Endothelial cell of umbilical vein (primary cell): ENCODE measurements around the gene HTRA3. TPM values are rescaled to one million over a fixed set of nuclear protein-coding genes. Genes with fewer than 3 reads are reported as not detected.

ENCODE experiments used
- BruUV-seq: library from RNA; stranded (reverse); fragments of 400-500 nt; replicated peaks from 2 replicates; lab custom pipeline; 2021; lab: Mats Ljungman, UMichigan
- CTCF ChIA-PET: fragments of 300-600, 350-600 bp; sonication (Branson Sonifier 250); formaldehyde crosslinking; loops from one replicate; lab custom pipeline; 2021; ENCODE audit warnings: antibody characterized with exemption, inconsistent platforms; lab: Charles Lee
- POLR2A ChIA-PET: fragments of 300-600, 350-600 bp; sonication (Branson Sonifier 250); formaldehyde crosslinking; loops from one replicate; lab custom pipeline; 2021; ENCODE audit warnings: antibody characterized with exemption, inconsistent platforms; lab: Charles Lee
- DNase-seq: peaks from one replicate; pipeline ENCODE4 v3.0.0-alpha.2; 2011; ENCODE audit warnings: low read depth, low spot score
- FAIRE-seq: peaks from 2 replicates; lab custom pipeline; 2011; peaks lifted over from hg19 to GRCh38; lab: Jason Lieb, UNC
- H2AFZ ChIP-seq: 2 replicates; pipeline ENCODE4 v1.6.0; 2012; ENCODE audit warnings: low read depth, low read length, control low read depth, inconsistent platforms
- H3K27ac ChIP-seq: 2 replicates; pipeline ENCODE4 v1.5.1; 2011; ENCODE audit warnings: low read depth, mild to moderate bottlenecking, control low read depth, low read length, moderate library complexity; ENCODE audit not compliant: insufficient read depth
- H3K27me3 ChIP-seq, 2 experiments: 2 replicates each; pipeline versions ENCODE4 v1.6.0 to v1.6.1; 2011; ENCODE audit warnings: low read length in 2 of 2, mixed read lengths in 1 of 2; ENCODE audit not compliant: control insufficient read depth in 2 of 2, insufficient read depth in 2 of 2
- H3K36me3 ChIP-seq, 2 experiments: 2 replicates in 1 of 2; 3 replicates in 1 of 2; pipeline ENCODE4 v1.5.1; 2011; ENCODE audit warnings: low read length in 2 of 2, mild to moderate bottlenecking in 1 of 2, moderate library complexity in 1 of 2; ENCODE audit not compliant: control insufficient read depth in 2 of 2, insufficient read depth in 2 of 2; ENCODE audit errors: extremely low read depth in 1 of 2
- H3K4me1 ChIP-seq: 3 replicates; pipeline ENCODE4 v1.5.1; 2011; ENCODE audit warnings: mild to moderate bottlenecking, low read length; ENCODE audit not compliant: control insufficient read depth, insufficient read depth; ENCODE audit errors: extremely low read depth
- H3K4me2 ChIP-seq: 2 replicates; pipeline ENCODE4 v1.6.1; 2011; ENCODE audit warnings: low read length, control low read depth, mixed read lengths; ENCODE audit not compliant: insufficient read depth
- H3K4me3 ChIP-seq, 3 experiments: fragments of 200-600 bp in 1 of 3; sonication (generic), shearing (Covaris generic) in 1 of 3; replicated peaks in 1 of 3; 2 replicates each; pipeline ENCODE4 v1.5.1; 2011 to 2016; ENCODE audit warnings: control low read depth in 3 of 3, low read length in 3 of 3, mild to moderate bottlenecking in 2 of 3, inconsistent platforms in 1 of 3, low read depth in 1 of 3, moderate library complexity in 1 of 3; ENCODE audit not compliant: insufficient read depth in 1 of 3
- H3K79me2 ChIP-seq: 2 replicates; pipeline ENCODE4 v1.6.0; 2012; ENCODE audit warnings: low read length, inconsistent platforms; ENCODE audit not compliant: control insufficient read depth, insufficient read depth
- H3K9ac ChIP-seq: replicated peaks from 2 replicates; pipeline ENCODE3; 2011; ENCODE audit warnings: low read length, control low read depth; ENCODE audit not compliant: insufficient read depth; ENCODE audit errors: extremely low read depth
- H3K9me1 ChIP-seq: replicated peaks from 3 replicates; pipeline ENCODE4 v1.6.0; 2011; ENCODE audit warnings: mild to moderate bottlenecking, low read length; ENCODE audit not compliant: control insufficient read depth, insufficient read depth; ENCODE audit errors: extremely low read depth
- H3K9me3 ChIP-seq: replicated peaks from 2 replicates; pipeline ENCODE4 v1.5.1; 2012; ENCODE audit warnings: low read length, inconsistent platforms; ENCODE audit not compliant: control insufficient read depth, insufficient read depth
- H4K20me1 ChIP-seq: replicated peaks from 2 replicates; pipeline ENCODE3; 2011; ENCODE audit warnings: mild to moderate bottlenecking, low read length; ENCODE audit not compliant: control insufficient read depth, insufficient read depth; ENCODE audit errors: extremely low read depth
- EZH2 ChIP-seq: IDR thresholded peaks from 2 replicates; pipeline ENCODE4 v1.6.1; 2012; ENCODE audit warnings: borderline replicate concordance, low read depth, mild to moderate bottlenecking, moderate library complexity, low read length, inconsistent platforms; ENCODE audit not compliant: severe bottlenecking
- FOS ChIP-seq: IDR thresholded peaks from 2 replicates; pipeline ENCODE4 v1.6.1; 2011; ENCODE audit warnings: mild to moderate bottlenecking, low read length, moderate library complexity, borderline replicate concordance; ENCODE audit not compliant: insufficient read depth
- GATA2 ChIP-seq: IDR thresholded peaks from 2 replicates; pipeline ENCODE4 v1.7.0; 2011; ENCODE audit warnings: low read depth, mild to moderate bottlenecking, moderate library complexity, mixed read lengths, low read length; ENCODE audit not compliant: insufficient read length, insufficient read depth
- JUN ChIP-seq: IDR thresholded peaks from 2 replicates; pipeline ENCODE4 v1.6.1; 2011; ENCODE audit warnings: borderline replicate concordance, low read depth; ENCODE audit not compliant: insufficient read length, insufficient read depth
- MYC ChIP-seq: IDR thresholded peaks from one replicate; pipeline ENCODE4 v1.6.1; 2011; ENCODE audit warnings: mild to moderate bottlenecking, low read depth, low read length
- POLR2A ChIP-seq: IDR thresholded peaks from 2 replicates; pipeline ENCODE4 v1.6.1; 2012; ENCODE audit warnings: low read depth, mild to moderate bottlenecking, control low read depth, low read length
- POLR2AphosphoS5 ChIP-seq: IDR thresholded peaks from 2 replicates; pipeline ENCODE4 v1.6.1; 2012; ENCODE audit warnings: low read depth, mild to moderate bottlenecking, control low read depth, low read length, moderate library complexity; ENCODE audit not compliant: insufficient read depth
- dilution Hi-C: fragments of 300-500 bp; cut with MboI; formaldehyde crosslinking; loops from one replicate; pipeline ENCODE4 v1.15.0; 2019; ENCODE audit warnings: low sequenced_read_pairs; ENCODE audit not compliant: extremely low pct_ligation_motif_present
- intact Hi-C: fragments of 100-400 bp; cut with micrococcal nuclease; formaldehyde crosslinking; loops from one replicate; pipeline ENCODE4 v1.10.0; 2022
- polyA plus RNA-seq, 4 experiments: library from polyadenylated mRNA; depleted of rRNA in 3 of 4; stranded (reverse) in 3 of 4; unstranded in 1 of 4; fragments of >200 nt; gene quantifications; 2 replicates each; pipeline versions ENCODE4 v1.2.1 to v1.2.3, GENCODE V29; 2011 to 2012; ENCODE audit warnings: missing spikeins in 1 of 4
- total RNA-seq: library from RNA; stranded (reverse); gene quantifications from 2 replicates; pipeline ENCODE4 v1.2.3, GENCODE V29; 2021
- TF ChIP-seq, protein P1 (sequence below): IDR thresholded peaks from 2 replicates; pipeline ENCODE4 v1.6.1; 2011; ENCODE audit not compliant: insufficient read depth, insufficient read length
- TF ChIP-seq, protein P2 (sequence below), 2 donors: IDR thresholded peaks; 1 replicate in 1 of 2; 2 replicates in 1 of 2; pipeline ENCODE4 v1.5.1; 2011; ENCODE audit warnings: low read length in 2 of 2, mild to moderate bottlenecking in 2 of 2, moderate library complexity in 2 of 2, control low read depth in 1 of 2, inconsistent platforms in 1 of 2, low read depth in 1 of 2; ENCODE audit not compliant: insufficient read depth in 1 of 2; ENCODE audit errors: extremely low read depth in 1 of 2

HTRA3 gene
- total and polyA plus RNA-seq, 2 donors (not counting 3 experiments of a cell fraction or from before 2014, with no cell fraction given): 9.0 to 12.0 TPM

- intact Hi-C loops (no loop called here), dilution Hi-C loops (no loop called here)
- Histone ChIP-seq H3K4me3 (no peak overlapping the region), H3K27me3 (peaks cover 2 to 3% of the 10 kb centered on the region in 2 experiments), H3K4me1 (no peaks in the 10 kb centered on the region), H3K4me2 (no peak overlapping the region), H3K9me3 (no peaks in the 10 kb centered on the region), H3K27ac (no peak overlapping the region), H2AFZ (no peak overlapping the region), H3K9ac (no peak overlapping the region), H3K79me2 (no peaks in the 10 kb centered on the region), H3K9me1 (no peaks in the 10 kb centered on the region), H3K36me3 (no peaks in the 10 kb centered on the region), H4K20me1 (no peaks in the 10 kb centered on the region)
- ChIA-PET CTCF (no interaction called here), POLR2A (no interaction called here)
- TF ChIP-seq, protein P1, sequence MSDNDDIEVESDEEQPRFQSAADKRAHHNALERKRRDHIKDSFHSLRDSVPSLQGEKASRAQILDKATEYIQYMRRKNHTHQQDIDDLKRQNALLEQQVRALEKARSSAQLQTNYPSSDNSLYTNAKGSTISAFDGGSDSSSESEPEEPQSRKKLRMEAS: no peak
- TF ChIP-seq MYC (no peak), GATA2 (no peak), POLR2A (no peak), POLR2AphosphoS5 (no peak), JUN (no peak), FOS (no peak), EZH2 (no peak)
- TF ChIP-seq, protein P2, sequence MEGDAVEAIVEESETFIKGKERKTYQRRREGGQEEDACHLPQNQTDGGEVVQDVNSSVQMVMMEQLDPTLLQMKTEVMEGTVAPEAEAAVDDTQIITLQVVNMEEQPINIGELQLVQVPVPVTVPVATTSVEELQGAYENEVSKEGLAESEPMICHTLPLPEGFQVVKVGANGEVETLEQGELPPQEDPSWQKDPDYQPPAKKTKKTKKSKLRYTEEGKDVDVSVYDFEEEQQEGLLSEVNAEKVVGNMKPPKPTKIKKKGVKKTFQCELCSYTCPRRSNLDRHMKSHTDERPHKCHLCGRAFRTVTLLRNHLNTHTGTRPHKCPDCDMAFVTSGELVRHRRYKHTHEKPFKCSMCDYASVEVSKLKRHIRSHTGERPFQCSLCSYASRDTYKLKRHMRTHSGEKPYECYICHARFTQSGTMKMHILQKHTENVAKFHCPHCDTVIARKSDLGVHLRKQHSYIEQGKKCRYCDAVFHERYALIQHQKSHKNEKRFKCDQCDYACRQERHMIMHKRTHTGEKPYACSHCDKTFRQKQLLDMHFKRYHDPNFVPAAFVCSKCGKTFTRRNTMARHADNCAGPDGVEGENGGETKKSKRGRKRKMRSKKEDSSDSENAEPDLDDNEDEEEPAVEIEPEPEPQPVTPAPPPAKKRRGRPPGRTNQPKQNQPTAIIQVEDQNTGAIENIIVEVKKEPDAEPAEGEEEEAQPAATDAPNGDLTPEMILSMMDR (IDR thresholded peaks at IDR 0.05; ENCODE audit: extremely low read depth in 1 of 2, insufficient read depth in 1 of 2, low read depth in 1 of 2, low read length in 2 of 2): no peak
- DNase-seq (no peak), FAIRE-seq (no peak)
- BruUV-seq: no TSS peak
Observed at GRCh38 chr4:8321771-8322170, 52.2 kb downstream of the HTRA3 start.
